Lower leg skin (tissue), 3 donors: ENCODE results near the gene ACADVL.

ENCODE experiments used
- CTCF ChIP-seq, 3 donors: fragments of 450-650 bp; IDR thresholded peaks; one replicate each; pipeline ENCODE4 v1.5.1; 2016; ENCODE audit warnings: antibody characterized with exemption in 3 of 3, mild to moderate bottlenecking in 3 of 3, moderate library complexity in 2 of 3
- POLR2A ChIP-seq, 2 donors: fragments of 450-650 bp; IDR thresholded peaks; one replicate each; pipeline ENCODE4 v1.6.1; 2016 to 2017; ENCODE audit warnings: antibody characterized with exemption in 2 of 2, mild to moderate bottlenecking in 1 of 2, moderate library complexity in 1 of 2

- TF ChIP-seq CTCF (IDR thresholded peaks at IDR 0.05) (no peak), POLR2A (IDR thresholded peaks at IDR 0.05) (no peak)
Measured at GRCh38 chr17:7256766-7257456, 37.2 kb downstream of the ACADVL start.
